AG10803 (cell line): ENCODE measurements around the gene MEAF6.

Source experiments
- DNase-seq: peaks from one replicate; pipeline ENCODE4 v3.0.0; 2010; ENCODE audit warnings: low read depth
- H3K4me3 ChIP-seq: 2 replicates; pipeline ENCODE4 v1.5.1; 2011; ENCODE audit warnings: mild to moderate bottlenecking, low read length, control low read depth
- TF ChIP-seq, protein P1 (sequence below): conservative IDR thresholded peaks from 2 replicates; pipeline ENCODE4 v1.5.1; 2011; ENCODE audit warnings: mild to moderate bottlenecking, low read length, control low read depth, inconsistent platforms

Gene MEAF6

DNA sequence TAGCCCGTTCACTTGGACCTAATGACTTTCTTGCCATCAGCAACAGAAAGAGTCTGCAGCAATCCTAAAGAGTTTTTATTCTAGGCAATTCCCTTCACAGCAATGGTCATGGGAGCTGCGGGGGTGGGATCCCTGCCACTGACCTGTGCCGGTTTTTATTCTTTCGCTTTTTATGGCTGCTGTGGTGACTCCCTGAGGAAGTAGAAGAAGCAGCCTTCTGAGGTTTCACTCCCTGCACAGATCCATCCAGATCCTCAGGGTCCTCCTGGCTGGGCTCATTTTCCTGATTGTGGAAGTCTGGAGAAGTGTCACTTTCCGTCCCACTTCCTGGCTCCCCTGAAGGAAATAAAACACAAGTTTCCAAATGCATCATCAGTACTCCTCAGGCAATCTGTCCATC lies 12.9 kb downstream of the MEAF6 start:
- H3K4me3 ChIP-seq: no peak overlapping the region
- TF ChIP-seq, protein P1, sequence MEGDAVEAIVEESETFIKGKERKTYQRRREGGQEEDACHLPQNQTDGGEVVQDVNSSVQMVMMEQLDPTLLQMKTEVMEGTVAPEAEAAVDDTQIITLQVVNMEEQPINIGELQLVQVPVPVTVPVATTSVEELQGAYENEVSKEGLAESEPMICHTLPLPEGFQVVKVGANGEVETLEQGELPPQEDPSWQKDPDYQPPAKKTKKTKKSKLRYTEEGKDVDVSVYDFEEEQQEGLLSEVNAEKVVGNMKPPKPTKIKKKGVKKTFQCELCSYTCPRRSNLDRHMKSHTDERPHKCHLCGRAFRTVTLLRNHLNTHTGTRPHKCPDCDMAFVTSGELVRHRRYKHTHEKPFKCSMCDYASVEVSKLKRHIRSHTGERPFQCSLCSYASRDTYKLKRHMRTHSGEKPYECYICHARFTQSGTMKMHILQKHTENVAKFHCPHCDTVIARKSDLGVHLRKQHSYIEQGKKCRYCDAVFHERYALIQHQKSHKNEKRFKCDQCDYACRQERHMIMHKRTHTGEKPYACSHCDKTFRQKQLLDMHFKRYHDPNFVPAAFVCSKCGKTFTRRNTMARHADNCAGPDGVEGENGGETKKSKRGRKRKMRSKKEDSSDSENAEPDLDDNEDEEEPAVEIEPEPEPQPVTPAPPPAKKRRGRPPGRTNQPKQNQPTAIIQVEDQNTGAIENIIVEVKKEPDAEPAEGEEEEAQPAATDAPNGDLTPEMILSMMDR: no peak
- no peak for DNase-seq

DNA sequence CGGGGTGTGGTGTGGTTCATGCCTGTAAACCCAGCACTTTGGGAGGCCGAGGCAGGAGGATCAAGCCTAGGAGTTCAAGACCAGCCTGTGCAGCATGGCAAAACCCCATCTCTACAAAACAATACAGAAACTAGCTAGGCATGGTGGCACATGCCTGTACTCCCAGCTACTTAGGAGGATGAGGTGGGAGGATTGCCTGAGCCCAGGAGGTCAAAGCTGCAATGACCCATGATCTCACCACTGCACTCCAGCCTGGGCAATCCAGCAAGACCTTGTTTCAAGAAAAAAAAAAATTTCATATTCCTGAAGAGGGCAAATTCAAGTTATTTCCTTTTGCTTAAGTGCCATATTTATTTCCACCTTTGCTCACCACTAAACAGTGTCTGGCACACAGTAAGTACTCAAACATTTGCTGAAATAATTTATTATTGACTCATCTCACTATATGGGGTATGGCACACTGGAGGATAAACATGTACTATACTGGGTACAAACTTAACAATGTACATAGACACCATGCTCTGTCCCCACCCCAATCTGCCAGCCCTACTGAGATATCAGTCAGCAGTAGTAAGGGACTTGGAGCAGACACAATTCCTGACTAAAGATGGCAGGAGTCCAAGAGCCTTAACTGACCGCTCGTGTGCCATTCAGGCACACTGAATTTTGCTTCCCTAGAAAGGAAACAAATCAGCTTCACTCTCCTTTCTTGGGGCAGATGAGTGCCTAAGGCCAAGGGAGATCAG lies 15.5 kb downstream of the MEAF6 start:
- no peak overlapping the region for H3K4me3 ChIP-seq
- DNase-seq: peak; percentile 55
- TF ChIP-seq, protein P1: no peak

DNA sequence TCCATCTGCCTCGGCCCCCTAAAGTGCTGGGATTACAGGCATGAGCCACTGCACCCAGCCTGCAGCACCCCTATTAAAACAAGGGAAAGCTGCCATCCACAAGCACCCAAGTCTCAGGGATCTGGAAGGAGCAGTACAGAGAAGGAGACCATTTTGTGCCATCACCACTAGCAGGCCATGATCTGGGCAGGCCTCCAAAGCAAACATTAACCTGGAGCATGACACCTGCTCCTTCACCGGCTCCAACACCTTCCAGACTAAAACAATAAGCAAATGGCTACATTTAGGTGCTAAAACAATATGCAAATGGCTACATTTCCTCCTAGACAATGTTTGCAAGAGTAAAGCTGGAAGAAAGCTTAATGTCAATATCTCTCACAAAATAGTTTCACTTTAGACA lies 16.7 kb downstream of the MEAF6 start:
- no peak for DNase-seq
- H3K4me3 ChIP-seq: no peak overlapping the region
- TF ChIP-seq, protein P1: no peak

DNA sequence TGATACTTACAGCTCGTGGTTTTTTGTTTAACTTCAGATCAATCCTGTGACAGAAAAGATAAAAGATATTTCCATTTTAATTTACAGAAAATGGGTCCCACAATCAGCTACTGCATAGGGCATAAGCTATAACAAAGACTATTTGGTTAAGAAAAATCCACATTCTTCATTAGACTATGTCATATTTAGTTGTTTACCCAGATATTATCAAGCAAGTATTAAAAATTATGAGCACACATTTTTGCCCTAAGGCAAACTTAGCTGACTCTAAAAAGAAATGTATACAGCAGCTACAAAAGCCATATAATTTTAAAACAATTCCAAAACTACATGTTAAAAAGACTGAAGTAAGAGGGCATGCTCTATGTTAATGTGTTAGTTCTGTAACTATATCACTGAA lies 18.7 kb downstream of the MEAF6 start:
- H3K4me3 ChIP-seq: no peak overlapping the region
- DNase-seq: no peak
- TF ChIP-seq, protein P1: no peak

DNA sequence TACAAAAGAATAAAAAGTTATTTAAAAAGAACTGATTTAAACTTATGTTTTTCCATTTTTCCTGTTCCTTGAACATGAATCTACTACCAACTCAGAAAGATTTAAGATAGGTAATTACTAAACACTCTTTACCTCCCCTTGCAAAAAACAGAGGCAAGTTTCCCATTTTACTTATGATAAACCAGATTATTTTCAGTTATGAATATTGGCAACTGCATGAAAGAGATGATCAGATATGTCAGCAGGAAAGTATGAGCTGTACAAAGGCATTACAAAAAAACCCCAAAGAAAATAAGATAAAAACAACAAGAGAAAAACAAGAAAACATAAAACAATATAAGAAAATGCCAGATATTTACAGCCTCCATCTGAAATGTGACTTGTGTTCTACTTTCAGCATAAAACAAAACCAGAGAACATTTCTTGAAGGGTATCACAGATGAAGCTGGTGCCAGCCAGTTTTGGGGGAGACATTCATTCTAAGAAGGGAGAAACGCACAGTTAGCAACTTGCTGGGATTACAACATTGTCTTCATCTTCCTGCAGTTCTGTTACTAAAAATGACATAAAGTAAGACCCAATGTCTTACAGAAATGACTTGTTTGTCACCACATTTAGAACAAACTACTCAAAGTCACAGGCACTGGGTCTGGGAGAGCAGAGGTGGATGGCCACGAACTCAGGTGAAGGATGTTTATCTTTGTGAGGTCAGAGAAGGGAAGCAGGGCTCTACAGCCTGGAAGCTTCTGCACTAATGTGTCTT lies 21.0 kb downstream of the MEAF6 start:
- no peak overlapping the region for H3K4me3 ChIP-seq
- TF ChIP-seq, protein P1: no peak

DNA sequence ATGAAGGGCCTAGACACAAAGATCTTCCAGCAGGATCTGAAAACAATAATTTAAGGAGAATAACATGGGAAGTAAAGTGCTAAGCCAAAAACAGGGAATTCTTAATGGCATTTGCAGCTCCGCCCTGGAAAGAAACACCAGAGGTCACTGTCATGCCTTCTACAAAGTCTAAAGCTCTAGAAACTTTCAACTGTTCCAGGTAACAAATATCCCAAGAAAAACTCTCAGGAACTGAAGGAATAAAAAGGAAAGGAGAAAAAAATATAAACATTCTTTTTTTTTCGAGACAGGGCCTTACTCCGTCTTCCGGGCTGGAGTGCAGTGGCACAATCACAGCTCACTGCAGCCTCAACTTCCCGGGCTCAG lies 27.0 kb downstream of the MEAF6 start:
- DNase-seq: no peak
- H3K4me3 ChIP-seq: no peak overlapping the region
- TF ChIP-seq, protein P1: no peak

More for the DNA sequence above, 21.0 kb downstream of the MEAF6 start:
- no peak for DNase-seq
